GM18907 (cell line): ENCODE measurements around the gene ARHGEF11.

Source experiments
- ATAC-seq: cut with Tn5 transposase; IDR thresholded peaks from one replicate; pipeline ENCODE4 v1.9.1; 2021; ENCODE audit warnings: mild to moderate bottlenecking, moderate library complexity; ENCODE audit not compliant: unreplicated experiment

ARHGEF11 gene

DNA sequence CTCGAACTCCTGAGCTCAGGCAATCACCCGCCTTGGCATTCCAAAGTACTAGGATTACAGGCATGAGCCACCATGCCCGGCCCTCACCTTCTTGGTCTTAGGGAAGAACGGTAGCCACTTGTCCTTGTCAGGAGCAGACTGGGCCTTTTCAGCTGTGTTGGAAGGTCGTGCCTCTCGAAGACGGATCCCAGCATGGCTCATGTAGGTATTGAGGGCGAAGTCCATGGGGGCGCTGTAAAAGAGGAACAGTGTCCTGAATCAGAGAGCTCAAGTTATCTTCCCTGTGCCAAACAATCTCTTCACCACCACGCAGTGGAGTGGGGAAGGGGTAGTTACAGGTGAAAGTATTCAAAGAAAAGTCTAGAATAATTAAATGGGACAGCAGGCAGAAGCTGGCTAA, 89.2 kb downstream of the ARHGEF11 start:
- ATAC-seq = no peak

DNA sequence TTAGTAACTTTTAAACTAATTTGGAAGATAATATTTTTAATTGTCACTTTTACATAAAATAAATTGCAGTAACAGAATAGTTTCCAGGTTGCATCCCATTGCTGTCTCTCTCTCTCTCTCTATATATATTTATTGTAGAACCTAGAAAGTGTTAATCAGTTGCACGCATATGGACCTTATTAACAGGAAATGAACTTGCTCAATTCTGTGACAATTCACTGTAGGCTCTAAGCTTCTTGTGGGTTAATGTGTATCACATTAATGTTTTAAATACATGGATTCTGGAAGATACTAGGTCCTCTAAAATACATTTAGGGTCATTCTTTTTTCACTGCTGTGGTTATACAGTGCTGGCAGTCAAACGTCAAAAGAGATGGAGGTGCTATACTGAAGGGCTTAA, 92.0 kb downstream of the ARHGEF11 start:
- ATAC-seq = no peak

DNA sequence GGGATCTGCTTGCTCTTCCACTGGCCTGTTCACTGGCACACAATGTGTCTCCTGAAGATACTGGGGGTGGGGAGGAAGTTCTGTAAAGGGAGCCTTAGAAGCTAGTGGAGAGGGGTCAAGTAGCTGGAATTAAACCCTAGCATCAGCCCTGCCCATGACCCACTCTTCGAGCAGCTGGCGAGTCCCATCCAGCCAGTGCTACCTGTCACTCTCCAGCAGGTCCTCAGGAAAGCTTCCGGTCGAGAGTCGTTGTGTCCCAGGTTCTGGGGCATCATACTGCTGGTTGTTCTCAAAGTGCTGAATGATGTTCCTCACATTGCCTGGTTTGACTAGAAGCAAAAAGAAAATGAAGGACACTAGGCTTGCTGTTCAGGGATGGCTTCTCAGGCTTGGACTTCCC, 94.2 kb downstream of the ARHGEF11 start:
- no peak for ATAC-seq

DNA sequence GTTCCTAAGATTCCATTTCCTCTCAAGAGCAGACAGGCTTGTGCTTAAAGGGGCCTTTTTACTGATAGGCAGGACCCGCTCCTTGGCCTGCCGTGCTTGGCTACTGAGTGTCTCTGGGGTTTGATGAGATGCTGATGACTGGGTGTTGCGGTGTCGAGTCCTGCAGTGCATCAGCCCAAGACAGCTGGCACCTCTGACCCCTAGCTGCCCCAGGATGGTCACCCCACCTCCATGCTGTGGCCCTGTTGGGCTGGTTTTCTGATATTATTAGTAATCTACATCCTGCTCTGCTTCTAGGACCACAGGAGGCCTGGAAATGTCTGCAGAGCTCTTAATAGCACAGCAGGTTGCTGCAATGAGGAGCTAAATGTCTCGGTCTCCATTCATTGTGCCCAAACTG, 96.4 kb downstream of the ARHGEF11 start:
- ATAC-seq = no peak

DNA sequence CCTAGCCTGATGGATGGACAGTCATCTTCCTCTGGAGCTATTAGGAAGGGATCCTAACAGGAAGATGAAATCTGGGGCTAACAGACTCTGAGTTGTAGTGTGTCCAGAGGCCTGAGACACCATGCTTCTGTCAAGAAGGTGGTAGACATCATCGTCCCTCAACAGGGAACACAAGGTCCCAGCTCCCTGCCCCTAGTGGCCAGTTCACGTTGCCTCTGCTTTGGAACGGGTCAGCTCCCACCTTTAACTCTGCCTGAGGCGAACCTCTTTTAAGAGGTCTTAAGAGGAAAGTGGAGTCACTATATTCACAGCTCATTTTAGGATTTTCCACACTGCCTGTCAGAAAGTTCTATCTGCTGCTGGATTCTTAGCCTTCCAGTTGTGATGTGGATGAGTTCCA, 96.8 kb downstream of the ARHGEF11 start:
- no peak for ATAC-seq

DNA sequence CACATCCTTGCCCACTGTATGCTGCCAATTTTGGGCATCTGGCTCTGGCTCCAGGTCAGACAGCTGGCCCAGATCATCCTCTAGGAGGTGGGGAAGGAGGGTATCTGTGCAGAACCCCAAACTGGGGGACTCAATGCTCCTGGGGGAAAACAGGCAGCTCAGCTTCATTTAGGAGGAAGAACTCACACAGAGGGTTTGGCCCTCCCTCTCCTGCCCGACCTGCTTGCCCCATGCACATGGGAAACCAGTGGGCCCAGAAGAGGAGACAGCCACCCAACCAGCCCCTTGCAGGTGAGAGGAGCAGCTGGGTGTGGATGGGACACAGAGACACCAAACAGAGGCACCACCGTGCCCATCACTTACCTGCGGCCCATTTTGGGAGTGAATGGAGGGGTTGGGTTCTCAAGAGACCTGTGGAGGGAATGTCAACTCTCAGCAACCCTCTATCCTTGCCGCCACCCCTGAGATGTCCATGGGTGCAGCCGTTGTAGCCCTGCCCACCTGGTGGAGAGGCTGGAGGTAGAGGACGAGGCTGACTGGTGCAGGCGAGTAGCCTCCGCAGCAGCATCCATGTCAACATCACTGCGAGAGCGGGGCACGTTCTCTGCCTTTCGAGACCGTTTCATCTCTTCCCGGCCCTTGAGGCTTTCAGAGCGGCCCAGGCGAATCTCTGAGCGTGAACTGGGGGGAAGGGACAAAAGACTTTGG, 97.6 kb downstream of the ARHGEF11 start:
- no peak for ATAC-seq

DNA sequence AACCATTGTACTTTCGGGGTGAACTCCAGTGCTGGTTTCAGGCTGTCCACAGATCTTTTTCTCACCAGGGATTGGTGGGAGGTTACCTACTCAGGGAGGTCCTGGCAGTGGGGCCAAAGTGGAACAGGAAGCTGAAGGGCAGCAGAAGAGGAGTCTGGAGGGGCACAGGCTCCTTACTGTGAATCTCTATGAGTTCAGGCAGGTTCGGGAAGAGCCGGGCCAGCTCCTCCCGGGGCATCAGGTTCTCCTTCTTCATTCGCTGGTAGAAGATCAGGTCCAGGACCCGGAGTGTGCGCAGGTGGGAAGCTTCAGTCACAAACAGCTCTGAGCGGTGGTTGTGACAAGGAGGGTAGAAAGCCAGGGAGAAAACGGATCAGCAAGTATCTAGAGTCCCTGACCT, 98.4 kb downstream of the ARHGEF11 start:
- no peak for ATAC-seq

DNA sequence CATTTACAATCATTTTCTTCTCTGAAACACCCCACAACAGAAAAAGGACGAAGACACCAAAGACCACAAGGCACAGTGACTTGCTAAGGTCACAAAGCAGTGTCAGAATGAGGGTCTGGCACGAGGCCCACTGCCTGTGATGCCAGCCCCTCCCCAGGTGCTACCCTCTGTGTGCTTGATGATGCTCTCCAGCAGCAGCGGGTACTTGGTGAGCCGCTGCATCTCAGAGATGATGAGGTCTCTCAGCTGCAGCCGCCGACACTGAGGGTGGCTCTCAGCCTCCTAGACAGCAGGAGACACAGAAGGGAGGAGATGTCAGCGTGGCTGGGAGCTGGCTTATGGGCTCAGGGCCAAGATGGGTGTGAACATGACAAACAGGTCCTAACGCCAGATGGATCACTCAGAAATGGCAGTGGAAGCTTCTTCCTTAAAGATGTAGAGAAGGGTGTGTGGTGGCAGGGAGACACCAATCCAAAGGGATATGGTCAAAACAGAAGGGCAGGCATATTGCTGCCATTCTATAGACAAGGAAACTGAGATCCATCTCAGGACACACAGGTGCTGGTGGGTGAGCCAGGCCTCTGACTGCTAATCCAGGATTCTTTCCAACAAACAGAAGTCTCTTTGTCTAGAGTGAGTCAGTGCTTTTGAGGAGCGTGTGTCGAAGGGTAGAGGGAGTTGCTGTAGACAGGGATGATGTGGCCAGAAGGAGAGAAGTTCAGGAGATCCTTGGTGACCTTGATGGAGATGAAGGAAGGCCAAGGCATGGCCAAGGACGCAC, 99.5 kb downstream of the ARHGEF11 start:
- ATAC-seq = no peak

DNA sequence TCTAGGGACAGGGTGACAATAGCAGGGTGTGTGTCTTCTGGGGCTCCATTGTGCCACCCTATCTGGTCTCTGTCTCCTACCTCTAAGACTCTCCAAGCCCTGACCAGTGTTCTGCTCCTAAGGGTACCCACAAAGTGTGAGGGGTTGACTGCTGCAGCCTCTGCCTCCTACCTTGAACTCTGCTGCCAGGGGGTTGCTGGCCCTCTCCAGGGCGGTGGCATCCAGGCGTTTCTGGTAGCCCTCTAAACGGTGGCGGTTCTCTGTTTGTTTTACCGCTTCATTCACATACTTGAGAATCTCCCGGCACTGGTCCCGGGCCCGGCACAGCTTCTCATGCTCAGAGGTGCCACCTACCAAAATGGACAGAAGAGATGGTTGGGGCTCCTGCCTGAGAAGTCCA, 100.7 kb downstream of the ARHGEF11 start:
- ATAC-seq = no peak

DNA sequence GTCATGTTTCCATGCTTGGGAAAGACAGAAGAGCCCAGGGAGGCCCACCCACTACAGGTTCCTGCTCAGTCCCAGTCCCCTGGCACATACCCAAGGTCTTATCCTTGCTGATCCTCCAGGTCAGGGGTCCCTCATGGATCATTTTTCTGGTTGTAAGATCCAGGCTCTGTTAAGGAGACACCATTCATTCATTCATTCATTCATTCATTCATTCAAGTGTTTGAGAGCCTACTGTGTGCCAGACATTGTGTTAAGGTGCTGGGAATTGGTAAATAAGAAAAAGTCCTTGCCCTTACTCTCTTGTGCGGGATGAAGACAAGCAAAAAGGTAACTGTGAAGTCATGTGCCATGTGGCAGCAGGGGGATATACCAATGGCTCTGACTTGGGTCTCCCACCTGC, 101.3 kb downstream of the ARHGEF11 start:
- ATAC-seq = no peak

DNA sequence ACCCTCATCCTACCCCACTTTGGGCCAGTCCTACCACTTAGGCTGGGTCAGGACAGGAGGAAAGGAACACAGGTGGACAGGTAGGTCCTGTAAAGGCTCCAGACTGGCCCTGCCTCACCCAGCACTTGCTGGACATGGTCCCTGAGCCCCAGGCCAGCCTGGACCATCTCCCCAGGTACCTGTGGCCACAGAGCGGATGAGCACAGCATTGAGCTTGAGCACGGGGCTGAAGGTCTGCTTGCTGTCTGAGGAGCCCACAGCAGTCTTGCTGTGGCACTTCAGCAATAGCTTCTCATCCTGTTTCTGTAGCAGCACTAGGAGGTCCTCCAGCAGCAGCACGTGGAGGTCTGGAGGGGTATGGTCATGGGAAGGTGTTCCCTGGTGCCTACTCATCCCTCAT, 101.8 kb downstream of the ARHGEF11 start:
- ATAC-seq = no peak

DNA sequence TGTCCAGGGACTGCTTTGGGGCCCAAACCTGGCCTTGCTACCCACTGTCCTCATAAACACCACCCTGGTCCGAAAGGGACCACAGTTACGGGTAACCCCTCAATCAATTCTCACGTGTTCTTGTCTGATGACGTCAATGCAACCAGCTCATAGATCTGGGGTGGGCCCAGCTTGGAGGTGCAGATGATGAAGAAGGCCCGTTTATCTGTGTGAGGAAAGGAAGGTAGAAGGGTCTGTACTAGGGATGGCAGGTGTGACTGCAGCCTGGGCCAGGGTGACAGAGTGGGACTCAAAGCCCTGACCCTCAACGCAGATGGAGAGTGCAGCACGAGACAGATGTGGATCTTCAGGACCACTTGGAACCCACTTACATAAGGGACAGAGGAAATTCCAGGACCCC, 103.0 kb downstream of the ARHGEF11 start:
- no peak for ATAC-seq

DNA sequence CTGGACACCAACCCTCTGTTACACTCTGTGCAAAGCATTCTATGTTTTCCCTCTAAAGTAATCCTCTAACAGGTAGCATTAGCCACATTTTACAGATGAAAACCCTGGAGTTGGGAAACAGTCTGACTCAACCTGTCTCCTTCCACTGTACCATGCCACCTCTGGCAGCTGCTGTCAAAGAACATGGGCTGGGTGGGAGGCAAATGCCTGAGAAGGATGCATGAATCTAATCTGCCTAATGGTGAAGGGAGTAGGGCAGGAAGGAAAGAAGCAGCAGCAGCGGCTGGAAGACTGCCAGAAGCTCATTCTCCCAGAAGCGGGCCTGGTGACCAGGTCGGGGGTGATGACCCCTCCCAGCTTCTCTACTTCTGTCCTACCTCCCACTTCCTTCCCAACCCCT, 103.4 kb downstream of the ARHGEF11 start:
- no peak for ATAC-seq

DNA sequence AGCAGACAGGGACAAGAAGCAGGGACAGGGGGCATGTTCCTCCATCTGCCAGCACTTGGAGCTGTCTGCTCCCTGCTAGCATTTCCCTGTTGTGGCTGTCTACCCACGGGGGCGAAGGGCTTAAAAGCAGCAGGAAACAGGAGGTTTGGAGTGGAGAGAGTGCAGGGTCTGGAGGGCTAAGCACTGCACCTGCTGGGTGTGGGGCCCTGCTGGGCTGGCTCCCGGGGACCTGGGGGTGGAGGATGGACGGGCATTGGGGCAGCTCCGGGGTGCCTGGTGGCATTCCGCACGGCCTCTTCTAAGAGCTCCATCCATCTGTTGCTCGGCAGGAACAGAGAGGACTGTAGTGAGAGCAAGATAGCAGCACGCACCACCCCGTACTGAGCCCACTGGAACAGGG, 103.9 kb downstream of the ARHGEF11 start:
- ATAC-seq = no peak

DNA sequence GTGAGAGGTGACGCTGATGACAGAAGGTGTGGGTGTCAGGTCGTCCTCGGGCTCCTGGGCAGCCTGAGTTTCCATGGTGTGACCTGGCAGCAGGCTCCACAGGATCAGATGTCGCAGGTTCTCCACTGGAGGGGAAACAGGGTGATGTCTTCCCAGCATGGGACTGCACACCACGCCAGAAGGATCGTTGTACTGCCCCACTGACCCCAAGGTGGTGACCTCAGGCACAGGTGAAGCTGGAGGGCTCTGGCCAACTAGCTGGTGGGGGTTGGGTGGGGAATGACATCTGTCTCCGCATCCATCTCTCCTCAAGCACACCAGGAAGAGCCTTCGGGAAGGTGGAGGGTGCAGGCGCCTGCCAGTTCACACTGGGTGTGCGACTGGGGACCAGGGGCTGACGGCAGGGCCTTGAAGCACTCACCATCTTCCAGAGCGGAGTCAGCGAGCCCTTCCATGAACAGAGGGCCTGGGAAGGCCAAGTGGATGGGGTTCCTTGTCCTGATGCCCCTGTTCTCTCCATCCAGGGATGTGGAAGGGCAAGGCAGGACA, 105.7 kb downstream of the ARHGEF11 start:
- no peak for ATAC-seq

DNA sequence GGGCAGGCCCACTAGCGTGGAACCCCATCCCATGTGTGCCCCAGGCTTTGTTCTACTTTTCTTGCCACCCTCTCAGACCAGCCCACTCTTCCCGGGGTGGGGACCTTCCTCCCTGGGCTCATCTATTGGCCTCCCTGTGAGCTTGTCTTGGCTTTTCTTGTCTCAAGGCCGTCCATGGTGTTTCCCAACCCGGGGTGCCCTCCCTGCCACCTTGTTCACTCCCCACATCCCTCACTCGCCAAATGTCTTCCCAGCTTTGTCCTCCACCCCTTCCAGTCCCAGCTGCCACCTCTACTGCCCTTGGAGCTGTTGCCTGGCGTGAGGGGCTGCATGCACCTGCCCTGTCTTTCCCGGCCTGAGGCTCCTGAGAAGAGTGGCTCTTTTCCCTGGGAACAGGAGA, 106.7 kb downstream of the ARHGEF11 start:
- ATAC-seq = no peak

DNA sequence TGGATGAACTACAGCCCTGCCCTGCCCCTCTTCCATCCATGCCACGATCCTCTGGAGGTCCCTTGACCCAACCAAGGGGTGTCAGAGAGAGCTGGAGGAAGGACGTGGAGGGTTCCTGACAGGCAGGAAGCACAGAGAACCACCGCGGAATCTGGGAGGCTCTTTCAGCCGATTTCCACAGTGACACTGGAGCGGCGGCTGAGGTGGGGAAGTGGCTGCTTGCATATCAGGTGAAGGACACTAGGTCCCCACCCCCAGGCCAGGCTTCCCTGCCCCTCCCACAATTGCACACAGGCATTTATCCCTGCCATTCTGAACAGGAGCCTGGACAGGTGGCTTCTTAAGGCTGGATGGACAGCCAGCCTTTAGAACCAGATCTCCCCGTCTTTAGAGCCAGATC, 107.7 kb downstream of the ARHGEF11 start:
- no peak for ATAC-seq

DNA sequence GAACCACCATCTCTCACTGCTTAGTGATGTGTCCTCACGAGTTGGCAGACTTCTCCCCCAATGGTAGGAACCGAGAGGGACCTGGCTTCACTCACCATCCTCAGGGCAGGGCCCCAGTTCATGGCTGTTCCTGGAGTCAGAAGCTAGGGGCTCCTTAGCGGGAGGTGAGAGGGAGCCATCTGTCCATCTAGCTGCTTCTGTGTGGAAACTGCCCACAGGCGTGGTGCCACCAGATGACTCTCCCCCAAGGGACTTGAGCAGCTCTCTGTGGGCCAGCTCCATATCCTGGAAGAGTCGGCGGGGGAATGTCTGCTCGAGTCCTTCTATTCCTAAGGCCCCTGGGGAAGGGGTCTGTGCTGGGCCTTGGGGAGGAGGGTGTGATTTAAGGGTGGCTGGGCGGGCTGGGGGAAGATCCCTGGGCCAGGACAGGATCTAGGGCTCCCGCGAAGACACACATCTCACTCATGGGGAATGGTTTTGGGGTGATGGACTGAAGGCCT, 108.8 kb downstream of the ARHGEF11 start:
- ATAC-seq = no peak

DNA sequence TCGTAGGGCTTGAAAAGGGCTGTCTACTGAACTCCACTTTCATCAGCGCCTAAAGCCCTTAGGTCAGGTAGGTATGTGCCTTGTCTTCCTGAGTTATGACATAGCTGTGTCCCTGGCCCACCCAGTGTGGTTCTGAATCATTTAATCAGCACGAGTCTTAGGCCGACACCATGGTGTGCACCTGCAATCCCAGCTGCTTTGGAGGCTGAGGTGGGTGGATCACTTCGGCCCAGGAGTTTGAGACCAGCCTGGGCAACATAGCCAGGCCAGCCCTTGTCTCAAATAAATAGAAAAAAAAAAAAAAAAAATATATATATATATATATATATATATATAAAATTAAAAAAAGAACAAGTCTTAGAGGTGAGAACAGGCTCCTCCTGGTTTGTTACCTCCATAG, 109.4 kb downstream of the ARHGEF11 start:
- ATAC-seq = no peak

DNA sequence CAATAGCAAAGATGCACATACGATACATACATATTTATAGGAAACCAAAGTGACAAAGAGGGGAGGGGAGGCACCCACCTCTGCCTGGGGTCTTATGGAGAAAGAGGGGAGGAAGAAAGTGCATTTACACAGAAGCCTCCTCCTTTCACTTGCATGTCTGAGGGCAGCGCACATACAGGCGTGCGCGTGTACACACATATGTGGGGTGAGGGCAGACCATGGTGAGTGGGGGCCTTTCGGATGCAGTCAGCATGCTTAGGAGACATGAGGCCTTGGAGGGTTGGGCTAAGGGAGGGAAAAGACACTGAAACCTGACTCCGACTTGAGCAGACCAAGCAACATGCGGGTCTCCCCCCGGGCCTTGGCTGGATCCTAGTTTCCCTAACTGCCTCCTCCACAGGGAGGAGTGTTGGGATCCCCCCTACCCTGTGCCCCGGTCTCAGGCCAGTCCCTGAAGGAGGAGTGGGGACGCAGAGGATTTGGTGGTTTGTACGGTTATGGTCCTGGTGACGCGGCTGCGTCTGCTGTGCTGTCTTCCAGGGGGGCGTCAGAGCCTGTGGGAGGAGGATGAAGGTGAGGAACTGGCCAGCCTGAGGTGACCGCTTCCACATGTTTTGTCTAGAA, 109.9 kb downstream of the ARHGEF11 start:
- ATAC-seq = no peak

DNA sequence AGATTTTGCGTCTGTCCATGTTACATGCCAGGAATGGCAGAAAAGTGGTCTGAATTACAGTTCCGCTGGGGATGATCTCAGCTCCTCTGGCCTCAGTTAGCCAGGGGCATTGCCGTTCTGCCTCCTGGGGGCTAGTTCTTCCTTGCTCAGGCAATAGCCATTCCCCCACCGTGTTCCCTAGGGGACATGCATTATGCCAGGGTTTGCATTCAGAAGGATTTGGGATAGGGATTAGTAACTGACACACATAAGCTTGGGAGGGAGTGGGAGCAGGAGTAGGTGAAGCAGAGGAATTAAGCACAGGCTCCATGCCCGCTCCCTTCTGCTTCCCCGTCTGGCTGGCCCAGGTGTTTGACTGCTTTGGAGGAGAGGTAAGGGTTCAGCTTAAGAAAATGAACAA, 112.4 kb downstream of the ARHGEF11 start:
- ATAC-seq = no peak
